GM12874 (cell line): ENCODE results near the gene WDR27.

ENCODE experiments used
- CTCF ChIP-seq: IDR thresholded peaks from 2 replicates; pipeline ENCODE4 v1.5.1; 2011; ENCODE audit warnings: low read depth, mild to moderate bottlenecking, control low read depth, low read length, moderate library complexity; ENCODE audit not compliant: insufficient read depth

Gene WDR27

GRCh38 chr6:169407325-169407724 is 294.5 kb downstream of the WDR27 start:
- no peak for TF ChIP-seq CTCF
